ENCODE measurements around the gene CACNA2D2.

DNA sequence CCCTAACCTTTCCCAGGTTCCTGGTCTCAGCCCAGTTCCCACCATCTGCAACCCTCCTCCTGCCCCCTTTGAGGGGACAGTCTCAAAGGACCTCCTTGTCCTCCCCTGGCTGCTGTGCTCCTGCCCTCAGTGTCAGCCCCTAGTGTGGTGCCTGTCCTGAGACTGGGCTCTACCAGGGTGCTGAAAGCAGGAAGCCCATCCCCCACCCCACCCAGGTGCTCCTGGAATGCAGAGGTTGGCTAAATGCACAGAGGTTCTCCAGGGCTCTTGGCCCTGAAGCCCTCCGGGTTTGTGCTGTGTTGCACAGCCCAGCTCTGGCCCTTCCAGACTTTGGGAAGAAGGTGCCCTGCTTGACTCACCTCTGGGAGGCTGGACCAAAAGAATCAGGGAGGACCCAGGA is 42.3 kb upstream of the CACNA2D2 start:
- TF ChIP-seq CTCF (IDR thresholded peaks at IDR 0.05) (no peak), POLR2AphosphoS5 (IDR thresholded peaks at IDR 0.05) (no peak), POLR2A (IDR thresholded peaks at IDR 0.05) (no peak)

Data from prostate gland (tissue), 2 donors.